ENCODE measurements around the gene RNF126.

GRCh38 chr19:645912-646778 is 16.9 kb downstream of the RNF126 start:
- TF ChIP-seq, protein P1, sequence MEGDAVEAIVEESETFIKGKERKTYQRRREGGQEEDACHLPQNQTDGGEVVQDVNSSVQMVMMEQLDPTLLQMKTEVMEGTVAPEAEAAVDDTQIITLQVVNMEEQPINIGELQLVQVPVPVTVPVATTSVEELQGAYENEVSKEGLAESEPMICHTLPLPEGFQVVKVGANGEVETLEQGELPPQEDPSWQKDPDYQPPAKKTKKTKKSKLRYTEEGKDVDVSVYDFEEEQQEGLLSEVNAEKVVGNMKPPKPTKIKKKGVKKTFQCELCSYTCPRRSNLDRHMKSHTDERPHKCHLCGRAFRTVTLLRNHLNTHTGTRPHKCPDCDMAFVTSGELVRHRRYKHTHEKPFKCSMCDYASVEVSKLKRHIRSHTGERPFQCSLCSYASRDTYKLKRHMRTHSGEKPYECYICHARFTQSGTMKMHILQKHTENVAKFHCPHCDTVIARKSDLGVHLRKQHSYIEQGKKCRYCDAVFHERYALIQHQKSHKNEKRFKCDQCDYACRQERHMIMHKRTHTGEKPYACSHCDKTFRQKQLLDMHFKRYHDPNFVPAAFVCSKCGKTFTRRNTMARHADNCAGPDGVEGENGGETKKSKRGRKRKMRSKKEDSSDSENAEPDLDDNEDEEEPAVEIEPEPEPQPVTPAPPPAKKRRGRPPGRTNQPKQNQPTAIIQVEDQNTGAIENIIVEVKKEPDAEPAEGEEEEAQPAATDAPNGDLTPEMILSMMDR (conservative IDR thresholded peaks at IDR 0.05) = no peak
- TF ChIP-seq ZFX (IDR thresholded peaks at IDR 0.05) = no peak

All from C4-2B (cell line).